ENCODE results near the gene TLN1.

- peak in 1 of 3 donors; percentile 23 for TF ChIP-seq POLR2AphosphoS5 (IDR thresholded peaks at IDR 0.05)
- TF ChIP-seq, protein P1, sequence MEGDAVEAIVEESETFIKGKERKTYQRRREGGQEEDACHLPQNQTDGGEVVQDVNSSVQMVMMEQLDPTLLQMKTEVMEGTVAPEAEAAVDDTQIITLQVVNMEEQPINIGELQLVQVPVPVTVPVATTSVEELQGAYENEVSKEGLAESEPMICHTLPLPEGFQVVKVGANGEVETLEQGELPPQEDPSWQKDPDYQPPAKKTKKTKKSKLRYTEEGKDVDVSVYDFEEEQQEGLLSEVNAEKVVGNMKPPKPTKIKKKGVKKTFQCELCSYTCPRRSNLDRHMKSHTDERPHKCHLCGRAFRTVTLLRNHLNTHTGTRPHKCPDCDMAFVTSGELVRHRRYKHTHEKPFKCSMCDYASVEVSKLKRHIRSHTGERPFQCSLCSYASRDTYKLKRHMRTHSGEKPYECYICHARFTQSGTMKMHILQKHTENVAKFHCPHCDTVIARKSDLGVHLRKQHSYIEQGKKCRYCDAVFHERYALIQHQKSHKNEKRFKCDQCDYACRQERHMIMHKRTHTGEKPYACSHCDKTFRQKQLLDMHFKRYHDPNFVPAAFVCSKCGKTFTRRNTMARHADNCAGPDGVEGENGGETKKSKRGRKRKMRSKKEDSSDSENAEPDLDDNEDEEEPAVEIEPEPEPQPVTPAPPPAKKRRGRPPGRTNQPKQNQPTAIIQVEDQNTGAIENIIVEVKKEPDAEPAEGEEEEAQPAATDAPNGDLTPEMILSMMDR (IDR thresholded peaks at IDR 0.05), result no peak
Observed at GRCh38 chr9:35757226-35757891, 25.4 kb upstream of the TLN1 start.

Measured in breast epithelium (tissue), 3 donors.